ENCODE measurements around the gene ZFPM1.

Gene ZFPM1

GRCh38 chr16:88452482-88453216 is 431 bp upstream of the ZFPM1 start:
- peak; percentile 90 for DNase-seq

GRCh38 chr16:88453611-88454522 is 787 bp downstream of the ZFPM1 start:
- DNase-seq = peak; percentile 11

- no peak for DNase-seq
Observed at GRCh38 chr16:88454523-88454947, 1.5 kb downstream of the ZFPM1 start.

- DNase-seq = peak; percentile 21
Observed at GRCh38 chr16:88455610-88456355, 2.7 kb downstream of the ZFPM1 start.

- DNase-seq = no peak
Observed at GRCh38 chr16:88456356-88457292, 3.5 kb downstream of the ZFPM1 start.

- no peak for DNase-seq
Observed at GRCh38 chr16:88458039-88458772, 5.1 kb downstream of the ZFPM1 start.

- no peak for DNase-seq
Observed at GRCh38 chr16:88458773-88459235, 5.7 kb downstream of the ZFPM1 start.

GRCh38 chr16:88459366-88460073 is 6.4 kb downstream of the ZFPM1 start:
- no peak for DNase-seq

- no peak for DNase-seq
Observed at GRCh38 chr16:88460496-88461330, 7.6 kb downstream of the ZFPM1 start.

GRCh38 chr16:88461331-88462269 is 8.5 kb downstream of the ZFPM1 start:
- no peak for DNase-seq

GRCh38 chr16:88462396-88462795 is 9.3 kb downstream of the ZFPM1 start:
- no peak for DNase-seq

GRCh38 chr16:88463411-88463810 is 10.3 kb downstream of the ZFPM1 start:
- no peak for DNase-seq

GRCh38 chr16:88464447-88465318 is 11.6 kb downstream of the ZFPM1 start:
- no peak for DNase-seq

- DNase-seq = no peak
Observed at GRCh38 chr16:88465387-88465983, 12.4 kb downstream of the ZFPM1 start.

- DNase-seq = no peak
Observed at GRCh38 chr16:88466175-88466862, 13.2 kb downstream of the ZFPM1 start.

- DNase-seq = no peak
Observed at GRCh38 chr16:88466949-88467348, 13.9 kb downstream of the ZFPM1 start.
